RWPE1 (cell line): ENCODE data around the gene ZNF644.

Experiments
- CTCF ChIA-PET: fragments of 350-600 bp; sonication (Branson Sonifier 250); formaldehyde crosslinking; extraction: SDS; loops from one replicate; lab custom pipeline; 2021; lab: Yijun Ruan, JAX
- POLR2A ChIA-PET: fragments of 400-600 bp; formaldehyde crosslinking; extraction: SDS; loops from one replicate; lab custom pipeline; 2020; ENCODE audit warnings: antibody characterized with exemption; ENCODE audit not compliant: low non-redundant PET; lab: Yijun Ruan, JAX
- DNase-seq: peaks from one replicate; pipeline ENCODE4 v3.0.0; 2012; ENCODE audit warnings: low spot score
- H3K27ac ChIP-seq: fragments of 450-650 bp; 2 replicates; pipeline ENCODE4 v1.5.1; 2017
- CTCF ChIP-seq: fragments of 450-650 bp; conservative IDR thresholded peaks from 2 replicates; pipeline ENCODE4 v1.5.1; 2017; ENCODE audit warnings: low read depth, mild to moderate bottlenecking

The ZNF644 gene

GRCh38 chr1:91014475-91014874 lies 7.4 kb downstream of the ZNF644 start:
- POLR2A ChIA-PET, result no interaction called here
- CTCF ChIA-PET, result interaction anchor here (0.5 kb wide), 1 partner anchor 1367 kb away, joined by 4 read pairs; no protein-coding TSS in a partner anchor
- no peak overlapping the region for H3K27ac ChIP-seq

GRCh38 chr1:91013302-91013701 lies 8.5 kb downstream of the ZNF644 start:
- TF ChIP-seq CTCF, result no peak
- DNase-seq, result no peak
- CTCF ChIA-PET, result no interaction called here
- no peak overlapping the region for H3K27ac ChIP-seq
- POLR2A ChIA-PET, result no interaction called here

More at GRCh38 chr1:91014475-91014874, 7.4 kb downstream of the ZNF644 start:
- no peak for DNase-seq
- no peak for TF ChIP-seq CTCF

GRCh38 chr1:91012196-91012595 lies 9.6 kb downstream of the ZNF644 start:
- ChIA-PET CTCF (no interaction called here), POLR2A (no interaction called here)
- TF ChIP-seq CTCF, result no peak
- no peak overlapping the region for H3K27ac ChIP-seq
- DNase-seq, result no peak

- H3K27ac ChIP-seq, result no peak overlapping the region
- ChIA-PET CTCF (no interaction called here), POLR2A (no interaction called here)
- no peak for DNase-seq
- no peak for TF ChIP-seq CTCF
These were observed 10.1 kb downstream of the ZNF644 start for GRCh38 chr1:91011726-91012125.

- DNase-seq, result no peak
- POLR2A ChIA-PET, result no interaction called here
- TF ChIP-seq CTCF, result no peak
- CTCF ChIA-PET, result interaction anchor here (0.6 kb wide), 1 partner anchor 12 kb away, joined by 4 read pairs; no protein-coding TSS in a partner anchor
- H3K27ac ChIP-seq, result no peak overlapping the region
These were observed 14.0 kb downstream of the ZNF644 start for GRCh38 chr1:91007827-91008226.

- ChIA-PET CTCF (no interaction called here), POLR2A (no interaction called here)
- H3K27ac ChIP-seq, result no peak overlapping the region
- no peak for DNase-seq
- TF ChIP-seq CTCF, result no peak
These were observed 14.7 kb downstream of the ZNF644 start for GRCh38 chr1:91007092-91007491.
